Naive thymus-derived CD4-positive, alpha-beta T cell (primary cell): ENCODE measurements around the gene BNIP3. TPM values are rescaled to one million over a fixed set of nuclear protein-coding genes. Genes with fewer than 3 reads are reported as not detected.

Experiments
- ATAC-seq: fragments of 150-1000 bp; cut with Tn5 transposase; 2 replicates; pipeline ENCODE4 v1.10.0; 2021; ENCODE audit warnings: mild to moderate bottlenecking, moderate library complexity
- CTCF ChIA-PET: fragments of 350-600 bp; sonication (Branson Sonifier 250); formaldehyde crosslinking; loops from one replicate; lab custom pipeline; 2021; ENCODE audit warnings: antibody characterized with exemption; lab: Charles Lee
- POLR2A ChIA-PET: fragments of 350-600 bp; sonication (Branson Sonifier 250); formaldehyde crosslinking; loops from one replicate; lab custom pipeline; 2021; ENCODE audit warnings: antibody characterized with exemption, inconsistent platforms; lab: Charles Lee
- DNase-seq, 9 donors: peaks; one replicate each; pipeline versions ENCODE4 v3.0.0 to v3.0.0-alpha.2; 2020 to 2022; ENCODE audit warnings: mixed read lengths in 1 of 9
- H3K27ac ChIP-seq: one replicate; pipeline ENCODE4 v1.7.0; 2013; ENCODE audit warnings: mild to moderate bottlenecking, low read depth, low read length, moderate library complexity
- H3K27me3 ChIP-seq, 2 donors: one replicate each; pipeline ENCODE4 v1.7.0; 2013; ENCODE audit warnings: low read length in 2 of 2, mild to moderate bottlenecking in 2 of 2, moderate library complexity in 2 of 2; ENCODE audit not compliant: control insufficient read depth in 2 of 2, insufficient read depth in 2 of 2
- H3K36me3 ChIP-seq, 3 experiments: 1 replicate in 2 of 3; 2 replicates in 1 of 3; pipeline ENCODE4 v1.7.0; 2013; ENCODE audit warnings: low read length in 3 of 3, mild to moderate bottlenecking in 3 of 3, moderate library complexity in 1 of 3; ENCODE audit not compliant: insufficient read depth in 3 of 3, control insufficient read depth in 2 of 3
- H3K4me1 ChIP-seq, 2 donors: one replicate each; pipeline ENCODE4 v1.7.0; 2013; ENCODE audit warnings: low read length in 2 of 2, mild to moderate bottlenecking in 2 of 2, moderate library complexity in 1 of 2; ENCODE audit not compliant: control insufficient read depth in 2 of 2, insufficient read depth in 2 of 2
- H3K4me3 ChIP-seq: 2 replicates; pipeline ENCODE4 v1.7.0; 2013; ENCODE audit warnings: mild to moderate bottlenecking, low read length
- H3K9me3 ChIP-seq, 3 experiments: 1 replicate in 2 of 3; 2 replicates in 1 of 3; pipeline ENCODE4 v1.7.0; 2013; ENCODE audit warnings: low read length in 3 of 3; ENCODE audit not compliant: control insufficient read depth in 2 of 3
- H3K27ac Mint-ChIP-seq, 9 donors: one replicate each; pipeline ENCODE4 v1.8.0; 2020 to 2022; ENCODE audit warnings: mixed read lengths in 9 of 9, mild to moderate bottlenecking in 8 of 9, moderate library complexity in 5 of 9, inconsistent platforms in 2 of 9
- H3K27me3 Mint-ChIP-seq, 5 donors: one replicate each; pipeline ENCODE4 v1.8.0; 2021 to 2022; ENCODE audit warnings: mixed read lengths in 5 of 5, mild to moderate bottlenecking in 1 of 5
- H3K36me3 Mint-ChIP-seq, 5 donors: one replicate each; pipeline ENCODE4 v1.8.0; 2020 to 2022; ENCODE audit warnings: mixed read lengths in 5 of 5, mild to moderate bottlenecking in 3 of 5, inconsistent platforms in 1 of 5
- H3K4me1 Mint-ChIP-seq, 7 donors: one replicate each; pipeline ENCODE4 v1.8.0; 2020 to 2022; ENCODE audit warnings: mixed read lengths in 7 of 7, mild to moderate bottlenecking in 3 of 7, inconsistent platforms in 1 of 7
- H3K4me3 Mint-ChIP-seq, 10 donors: one replicate each; pipeline ENCODE4 v1.8.0; 2020 to 2022; ENCODE audit warnings: mild to moderate bottlenecking in 10 of 10, mixed read lengths in 10 of 10, moderate library complexity in 6 of 10, inconsistent platforms in 2 of 10
- H3K9me3 Mint-ChIP-seq, 11 donors: one replicate each; pipeline ENCODE4 v1.8.0; 2020 to 2022; ENCODE audit warnings: mixed read lengths in 11 of 11, mild to moderate bottlenecking in 4 of 11, inconsistent platforms in 1 of 11, moderate library complexity in 1 of 11
- intact Hi-C, 2 donors: fragments of 100-400 bp; cut with micrococcal nuclease; formaldehyde crosslinking; loops; one replicate each; pipeline ENCODE4 v1.15.1; 2023
- polyA plus RNA-seq, 2 donors: library from polyadenylated mRNA; unstranded; fragments of 300-500 nt; fragmentation: Illumina TruSeq; gene quantifications; one replicate each; pipeline ENCODE4 v1.2.3, GENCODE V29; 2021
- total RNA-seq, 6 experiments: library from RNA in 5 of 6; stranded (reverse) in 5 of 6; gene quantifications; 1 replicate in 5 of 6; 2 replicates in 1 of 6; pipeline ENCODE4 v1.2.3 and lab custom pipeline; 2021 to 2026

Gene BNIP3
- total and polyA plus RNA-seq, 7 experiments from 2014 or later: 17.7 to 81.7 (median 40.5) TPM

GRCh38 chr10:131947631-131948347 lies 33.9 kb downstream of the BNIP3 start:
- Histone ChIP-seq H3K27me3 (no peaks in the 10 kb centered on the region), H3K9me3 (no peaks in the 10 kb centered on the region), H3K27ac (no peak overlapping the region), H3K4me3 (no peak overlapping the region), H3K4me1 (no peaks in the 10 kb centered on the region), H3K36me3 (peaks cover 0 to 80% (median 9%) of the 10 kb centered on the region in 3 experiments)
- H3K4me3 Mint-ChIP-seq: no peak overlapping the region
- H3K9me3 Mint-ChIP-seq: peaks cover 0 to 1% (median 0%) of the 10 kb centered on the region in 11 donors
- intact Hi-C loops: no loop called here
- peaks cover 8 to 62% (median 21%) of the 10 kb centered on the region in 5 donors for H3K36me3 Mint-ChIP-seq
- DNase-seq: no peak
- ChIA-PET CTCF (no interaction called here), POLR2A (interaction anchor here (0.5 to 1.5 kb wide), 2 partner anchors 31 to 40 kb away, joined by 3 read pairs; no protein-coding TSS in a partner anchor)
- peaks cover 5 to 13% (median 10%) of the 10 kb centered on the region in 7 donors for H3K4me1 Mint-ChIP-seq
- ATAC-seq: no peak
- peak overlapping the region in 1 of 9 donors; percentile 46 for H3K27ac Mint-ChIP-seq
- H3K27me3 Mint-ChIP-seq: no peaks in the 10 kb centered on the region

- ATAC-seq (no peak), DNase-seq (no peak)
- Mint-ChIP-seq H3K9me3 (peaks cover 0 to 1% (median 0%) of the 10 kb centered on the region in 11 donors), H3K27ac (peak overlapping the region in 2 of 9 donors; percentile 42 to 59), H3K36me3 (peaks cover 12 to 64% (median 21%) of the 10 kb centered on the region in 5 donors), H3K4me1 (peaks cover 5 to 15% (median 13%) of the 10 kb centered on the region in 7 donors), H3K4me3 (no peak overlapping the region), H3K27me3 (no peaks in the 10 kb centered on the region)
- CTCF ChIA-PET: interaction anchor here (0.6 kb wide), 1 partner anchor 60 kb away, joined by 3 read pairs; no protein-coding TSS in a partner anchor
- POLR2A ChIA-PET: interaction anchor here (0.5 to 1.5 kb wide), 2 partner anchors 32 to 39 kb away, joined by 3 read pairs; no protein-coding TSS in a partner anchor
- intact Hi-C loops: no loop called here
- Histone ChIP-seq H3K9me3 (no peaks in the 10 kb centered on the region), H3K27me3 (no peaks in the 10 kb centered on the region), H3K4me3 (no peak overlapping the region), H3K4me1 (no peaks in the 10 kb centered on the region), H3K36me3 (peaks cover 0 to 83% (median 9%) of the 10 kb centered on the region in 3 experiments), H3K27ac (no peak overlapping the region)
Measured at GRCh38 chr10:131946880-131947279, 34.8 kb downstream of the BNIP3 start.

GRCh38 chr10:131946321-131946751 lies 35.4 kb downstream of the BNIP3 start:
- POLR2A ChIA-PET: no interaction called here
- H3K4me1 Mint-ChIP-seq: peaks cover 5 to 15% (median 13%) of the 10 kb centered on the region in 7 donors
- peaks cover 0 to 83% (median 9%) of the 10 kb centered on the region in 3 experiments for H3K36me3 ChIP-seq
- H3K4me1 ChIP-seq: no peaks in the 10 kb centered on the region
- H3K9me3 ChIP-seq: no peaks in the 10 kb centered on the region
- no peak overlapping the region for H3K4me3 ChIP-seq
- no peak overlapping the region for H3K4me3 Mint-ChIP-seq
- H3K36me3 Mint-ChIP-seq: peaks cover 14 to 66% (median 20%) of the 10 kb centered on the region in 5 donors
- H3K27me3 Mint-ChIP-seq: no peaks in the 10 kb centered on the region
- H3K27ac Mint-ChIP-seq: peak overlapping the region in 2 of 9 donors; percentile 17 to 42
- H3K9me3 Mint-ChIP-seq: peaks cover 0 to 1% (median 0%) of the 10 kb centered on the region in 11 donors
- intact Hi-C loops: no loop called here
- DNase-seq: no peak
- no peak overlapping the region for H3K27ac ChIP-seq
- H3K27me3 ChIP-seq: no peaks in the 10 kb centered on the region
- CTCF ChIA-PET: no interaction called here
- no peak for ATAC-seq

- Mint-ChIP-seq H3K9me3 (peaks cover 0 to 1% (median 0%) of the 10 kb centered on the region in 11 donors), H3K27ac (peak overlapping the region in 4 of 9 donors; percentile 1 to 52 (median 38)), H3K27me3 (no peaks in the 10 kb centered on the region), H3K4me1 (peaks cover 0 to 21% (median 14%) of the 10 kb centered on the region in 7 donors), H3K4me3 (no peak overlapping the region), H3K36me3 (peaks cover 13 to 74% (median 21%) of the 10 kb centered on the region in 5 donors)
- Histone ChIP-seq H3K9me3 (no peaks in the 10 kb centered on the region), H3K27ac (no peak overlapping the region), H3K27me3 (no peaks in the 10 kb centered on the region), H3K36me3 (peaks cover 0 to 83% (median 15%) of the 10 kb centered on the region in 3 experiments), H3K4me3 (no peak overlapping the region), H3K4me1 (no peaks in the 10 kb centered on the region)
- no peak for ATAC-seq
- ChIA-PET POLR2A (no interaction called here), CTCF (interaction anchor here (0.8 kb wide), 1 partner anchor 45 kb away, joined by 3 read pairs; no protein-coding TSS in a partner anchor)
- intact Hi-C loops: no loop called here
- no peak for DNase-seq
Measured at GRCh38 chr10:131944976-131945695, 36.6 kb downstream of the BNIP3 start.

- ATAC-seq (no peak), DNase-seq (no peak)
- Histone ChIP-seq H3K36me3 (peaks cover 0 to 78% (median 15%) of the 10 kb centered on the region in 3 experiments), H3K4me3 (no peak overlapping the region), H3K27ac (no peak overlapping the region), H3K27me3 (no peaks in the 10 kb centered on the region), H3K9me3 (no peaks in the 10 kb centered on the region), H3K4me1 (no peaks in the 10 kb centered on the region)
- H3K27ac Mint-ChIP-seq: peak overlapping the region in 4 of 9 donors; percentile 1 to 52 (median 38)
- H3K4me3 Mint-ChIP-seq: no peak overlapping the region
- intact Hi-C loops: no loop called here
- ChIA-PET CTCF (interaction anchor here (1.9 to 2.4 kb wide), 2 partner anchors 29 to 59 kb away, joined by 6 to 7 read pairs; no protein-coding TSS in a partner anchor), POLR2A (no interaction called here)
- H3K9me3 Mint-ChIP-seq: peaks cover 0 to 1% (median 0%) of the 10 kb centered on the region in 11 donors
- peaks cover 0 to 21% (median 14%) of the 10 kb centered on the region in 7 donors for H3K4me1 Mint-ChIP-seq
- no peaks in the 10 kb centered on the region for H3K27me3 Mint-ChIP-seq
- H3K36me3 Mint-ChIP-seq: peaks cover 13 to 78% (median 22%) of the 10 kb centered on the region in 5 donors
Measured at GRCh38 chr10:131944412-131944811, 37.3 kb downstream of the BNIP3 start.
